Neuronal stem cell (in vitro differentiated cells): Measurements from ENCODE around the gene ZNG1A.
A peak's percentile ranks its signal among the peaks of the same experiment; 100 is the strongest.
"Not testable (repeated sequence)": the region's sequence is repeated elsewhere in the genome, so short reads cannot be mapped to it uniquely, and the experiment has no call there.

ENCODE experiments used
- DNase-seq: peaks from one replicate; pipeline ENCODE4 v3.0.0-alpha.2; 2013; ENCODE audit warnings: low spot score
- H2AFZ ChIP-seq: one replicate; pipeline ENCODE4 v1.6.1; 2013; ENCODE audit warnings: mild to moderate bottlenecking, low read length, inconsistent platforms
- H2AK5ac ChIP-seq: 2 replicates; pipeline ENCODE4 v1.6.1; 2013; ENCODE audit warnings: low read depth, mild to moderate bottlenecking, inconsistent platforms, low read length, moderate library complexity, mixed read lengths
- H2BK120ac ChIP-seq: 2 replicates; pipeline ENCODE4 v1.6.1; 2013; ENCODE audit warnings: low read depth, mild to moderate bottlenecking, inconsistent platforms, low read length, moderate library complexity, mixed read lengths
- H2BK12ac ChIP-seq: one replicate; pipeline ENCODE4 v1.6.1; 2013; ENCODE audit warnings: low read length, inconsistent platforms
- H2BK15ac ChIP-seq: 2 replicates; pipeline ENCODE4 v1.6.1; 2013; ENCODE audit warnings: mild to moderate bottlenecking, low read length, inconsistent platforms, mixed read lengths
- H2BK5ac ChIP-seq: one replicate; pipeline ENCODE4 v1.6.1; 2013; ENCODE audit warnings: inconsistent platforms, mild to moderate bottlenecking, low read length, moderate library complexity
- H3K14ac ChIP-seq: one replicate; pipeline ENCODE4 v1.6.1; 2013; ENCODE audit warnings: low read length, inconsistent platforms
- H3K18ac ChIP-seq: 2 replicates; pipeline ENCODE4 v1.6.1; 2013; ENCODE audit warnings: low read length, inconsistent platforms
- H3K23ac ChIP-seq: 2 replicates; pipeline ENCODE4 v1.6.1; 2013; ENCODE audit warnings: low read depth, mild to moderate bottlenecking, mixed read lengths, low read length, inconsistent platforms; ENCODE audit not compliant: poor library complexity
- H3K27ac ChIP-seq: replicated peaks from 3 replicates; pipeline ENCODE4 v1.5.1; 2013; ENCODE audit warnings: low read length, inconsistent platforms
- H3K27me3 ChIP-seq, 3 experiments: 2 replicates each; pipeline ENCODE4 v1.6.1; 2013; ENCODE audit warnings: low read length in 3 of 3, mild to moderate bottlenecking in 2 of 3, inconsistent platforms in 1 of 3, low read depth in 1 of 3, mixed read lengths in 1 of 3, moderate library complexity in 1 of 3; ENCODE audit not compliant: control insufficient read depth in 3 of 3, insufficient read depth in 3 of 3
- H3K36me3 ChIP-seq, 2 donors: replicated peaks in 1 of 2; 2 replicates each; pipeline ENCODE4 v1.6.1; 2013; ENCODE audit warnings: low read length in 2 of 2; ENCODE audit not compliant: control insufficient read depth in 2 of 2, insufficient read depth in 2 of 2
- H3K4ac ChIP-seq: 2 replicates; pipeline ENCODE4 v1.6.1; 2013; ENCODE audit warnings: inconsistent platforms, mild to moderate bottlenecking, low read length, moderate library complexity
- H3K4me1 ChIP-seq, 2 donors: 1 replicate in 1 of 2; 2 replicates in 1 of 2; pipeline ENCODE4 v1.6.1; 2013; ENCODE audit warnings: low read length in 2 of 2, low read depth in 1 of 2; ENCODE audit not compliant: control insufficient read depth in 2 of 2, insufficient read depth in 1 of 2
- H3K4me2 ChIP-seq: one replicate; pipeline ENCODE4 v1.6.1; 2013; ENCODE audit warnings: mild to moderate bottlenecking, low read length, inconsistent platforms; ENCODE audit not compliant: insufficient read depth, poor library complexity, severe bottlenecking
- H3K4me3 ChIP-seq, 2 donors: 2 replicates each; pipeline ENCODE4 v1.5.1; 2013; ENCODE audit warnings: low read length in 2 of 2, mild to moderate bottlenecking in 2 of 2, inconsistent platforms in 1 of 2, moderate library complexity in 1 of 2
- H3K79me1 ChIP-seq: one replicate; pipeline ENCODE4 v1.6.1; 2013; ENCODE audit warnings: low read depth, mild to moderate bottlenecking, inconsistent platforms, low read length, moderate library complexity
- H3K9ac ChIP-seq: one replicate; pipeline ENCODE4 v1.6.1; 2013; ENCODE audit warnings: mild to moderate bottlenecking, low read depth, low read length, inconsistent platforms; ENCODE audit not compliant: poor library complexity
- H3K9me3 ChIP-seq, 2 donors: replicated peaks in 1 of 2; 2 replicates each; pipeline versions ENCODE3 to v1.6.1; 2013; ENCODE audit warnings: low read length in 2 of 2, mild to moderate bottlenecking in 2 of 2, inconsistent platforms in 1 of 2, low read depth in 1 of 2, mixed read lengths in 1 of 2, moderate library complexity in 1 of 2; ENCODE audit not compliant: control insufficient read depth in 2 of 2, insufficient read depth in 1 of 2
- H4K8ac ChIP-seq: one replicate; pipeline ENCODE4 v1.6.1; 2013; ENCODE audit warnings: low read depth, mild to moderate bottlenecking, inconsistent platforms, low read length, moderate library complexity
- H4K91ac ChIP-seq: one replicate; pipeline ENCODE4 v1.6.1; 2013; ENCODE audit warnings: low read length, low read depth, mild to moderate bottlenecking, inconsistent platforms; ENCODE audit not compliant: poor library complexity
- WGBS, 2 donors: extraction: QIAGEN DNeasy Blood & Tissue Kit; methylation state at CpG; one replicate each; pipeline ENCODE4 v1.1.7; 2013; ENCODE audit warnings: missing lambda C conversion rate in 2 of 2, mixed read lengths in 1 of 2; ENCODE audit not compliant: insufficient read length in 2 of 2, insufficient replicate concordance in 1 of 2; ENCODE audit errors: extremely low coverage in 2 of 2; 5-methylcytosine and 5-hydroxymethylcytosine counted together

Gene ZNG1A

GRCh38 chr9:115118-115451 is 63.8 kb downstream of the ZNG1A start:
- not testable (repeated sequence) for H2BK5ac ChIP-seq, H3K4ac ChIP-seq, H3K14ac ChIP-seq, H2BK15ac ChIP-seq, H3K27ac ChIP-seq, H3K23ac ChIP-seq, H3K9ac ChIP-seq, H3K4me1 ChIP-seq, H2BK12ac ChIP-seq, H4K8ac ChIP-seq, H3K4me2 ChIP-seq, H3K9me3 ChIP-seq, H3K4me3 ChIP-seq, H2BK120ac ChIP-seq, H3K79me1 ChIP-seq, H3K18ac ChIP-seq, H4K91ac ChIP-seq, H2AK5ac ChIP-seq, H3K36me3 ChIP-seq
- peaks cover 13 to 61% (median 41%) of the 10 kb centered on the region in 3 experiments for H3K27me3 ChIP-seq
- H2AFZ ChIP-seq: peak overlapping the region; percentile 80
- DNase-seq: peak; percentile 11
- WGBS, 2 donors: no CpG with 5 or more reads among the region's 11 CpGs

- WGBS, 2 donors: no CpG with 5 or more reads among the region's 73 CpGs
- DNase-seq: peak; percentile 51
- peaks cover 13 to 66% (median 46%) of the 10 kb centered on the region in 3 experiments for H3K27me3 ChIP-seq
Measured at GRCh38 chr9:114267-115117, 64.4 kb downstream of the ZNG1A start.

GRCh38 chr9:113468-114266 is 65.2 kb downstream of the ZNG1A start:
- not testable (repeated sequence) for H3K23ac ChIP-seq, H2BK120ac ChIP-seq, H2BK12ac ChIP-seq, H2BK15ac ChIP-seq, H3K36me3 ChIP-seq, H3K9me3 ChIP-seq, H2BK5ac ChIP-seq, H3K14ac ChIP-seq, H3K18ac ChIP-seq, H3K27ac ChIP-seq, H3K79me1 ChIP-seq, H2AK5ac ChIP-seq, H3K4me1 ChIP-seq, H4K91ac ChIP-seq, H4K8ac ChIP-seq, H3K4ac ChIP-seq
- peak overlapping the region; percentile 69 for H3K4me2 ChIP-seq
- peak; percentile 36 for DNase-seq
- H2AFZ ChIP-seq: peak overlapping the region; percentile 80
- peak overlapping the region; percentile 30 to 69 for H3K4me3 ChIP-seq
- peaks cover 13 to 73% (median 52%) of the 10 kb centered on the region in 3 experiments for H3K27me3 ChIP-seq
- WGBS, 2 donors: no CpG with 5 or more reads among the region's 111 CpGs
- peak overlapping the region; percentile 84 for H3K9ac ChIP-seq

More at GRCh38 chr9:114267-115117, 64.4 kb downstream of the ZNG1A start:
- not testable (repeated sequence) for H3K36me3 ChIP-seq, H4K91ac ChIP-seq, H3K4me1 ChIP-seq, H3K18ac ChIP-seq, H3K23ac ChIP-seq, H2BK120ac ChIP-seq, H3K79me1 ChIP-seq, H3K27ac ChIP-seq, H2BK5ac ChIP-seq, H4K8ac ChIP-seq, H2BK12ac ChIP-seq, H3K9ac ChIP-seq, H3K4ac ChIP-seq, H3K9me3 ChIP-seq, H2AK5ac ChIP-seq, H2BK15ac ChIP-seq
- Histone ChIP-seq H3K14ac (peak overlapping the region; percentile 17), H3K4me3 (peak overlapping the region in 1 of 2 donors; percentile 30), H2AFZ (peak overlapping the region; percentile 80), H3K4me2 (peak overlapping the region; percentile 69)
